ENCODE data around the gene PCNX1.
"Not testable (repeated sequence)": the region's sequence is repeated elsewhere in the genome, so short reads cannot be mapped to it uniquely, and the experiment has no call there.

Gene PCNX1

DNA sequence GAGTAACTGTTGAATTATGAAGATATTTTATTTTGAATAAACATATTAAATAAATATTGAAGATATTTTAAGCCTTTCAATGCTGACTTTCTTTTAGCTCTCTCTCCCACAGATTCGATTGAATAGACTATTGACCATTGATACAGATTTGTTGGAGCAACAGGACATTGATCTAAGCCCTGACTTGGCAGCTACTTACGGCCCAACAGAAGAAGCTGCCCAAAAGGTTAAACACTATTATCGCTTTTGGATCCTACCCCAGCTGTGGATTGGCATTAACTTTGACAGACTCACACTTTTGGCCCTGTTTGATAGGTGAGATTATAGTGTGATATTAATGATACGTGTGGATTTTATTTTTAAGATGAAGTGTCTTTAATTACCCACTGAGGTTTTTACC, 105.6 kb downstream of the PCNX1 start:
- H3K36me3 ChIP-seq (ENCODE audit: control insufficient read depth, insufficient read depth, low read length): peaks cover 5% of the 10 kb centered on the region
- TF ChIP-seq, protein P1, sequence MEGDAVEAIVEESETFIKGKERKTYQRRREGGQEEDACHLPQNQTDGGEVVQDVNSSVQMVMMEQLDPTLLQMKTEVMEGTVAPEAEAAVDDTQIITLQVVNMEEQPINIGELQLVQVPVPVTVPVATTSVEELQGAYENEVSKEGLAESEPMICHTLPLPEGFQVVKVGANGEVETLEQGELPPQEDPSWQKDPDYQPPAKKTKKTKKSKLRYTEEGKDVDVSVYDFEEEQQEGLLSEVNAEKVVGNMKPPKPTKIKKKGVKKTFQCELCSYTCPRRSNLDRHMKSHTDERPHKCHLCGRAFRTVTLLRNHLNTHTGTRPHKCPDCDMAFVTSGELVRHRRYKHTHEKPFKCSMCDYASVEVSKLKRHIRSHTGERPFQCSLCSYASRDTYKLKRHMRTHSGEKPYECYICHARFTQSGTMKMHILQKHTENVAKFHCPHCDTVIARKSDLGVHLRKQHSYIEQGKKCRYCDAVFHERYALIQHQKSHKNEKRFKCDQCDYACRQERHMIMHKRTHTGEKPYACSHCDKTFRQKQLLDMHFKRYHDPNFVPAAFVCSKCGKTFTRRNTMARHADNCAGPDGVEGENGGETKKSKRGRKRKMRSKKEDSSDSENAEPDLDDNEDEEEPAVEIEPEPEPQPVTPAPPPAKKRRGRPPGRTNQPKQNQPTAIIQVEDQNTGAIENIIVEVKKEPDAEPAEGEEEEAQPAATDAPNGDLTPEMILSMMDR (IDR thresholded peaks at IDR 0.05; ENCODE audit: insufficient read depth, low read length, poor library complexity, severe bottlenecking): no peak
- DNase-seq (ENCODE audit: extremely low read depth, insufficient read length): no peak
- no peak overlapping the region for H3K4me3 ChIP-seq (replicated peaks; ENCODE audit: low read depth, low read length)
- no peaks in the 10 kb centered on the region for H3K27me3 ChIP-seq (replicated peaks; ENCODE audit: control insufficient read depth, insufficient read depth, low read length)

DNA sequence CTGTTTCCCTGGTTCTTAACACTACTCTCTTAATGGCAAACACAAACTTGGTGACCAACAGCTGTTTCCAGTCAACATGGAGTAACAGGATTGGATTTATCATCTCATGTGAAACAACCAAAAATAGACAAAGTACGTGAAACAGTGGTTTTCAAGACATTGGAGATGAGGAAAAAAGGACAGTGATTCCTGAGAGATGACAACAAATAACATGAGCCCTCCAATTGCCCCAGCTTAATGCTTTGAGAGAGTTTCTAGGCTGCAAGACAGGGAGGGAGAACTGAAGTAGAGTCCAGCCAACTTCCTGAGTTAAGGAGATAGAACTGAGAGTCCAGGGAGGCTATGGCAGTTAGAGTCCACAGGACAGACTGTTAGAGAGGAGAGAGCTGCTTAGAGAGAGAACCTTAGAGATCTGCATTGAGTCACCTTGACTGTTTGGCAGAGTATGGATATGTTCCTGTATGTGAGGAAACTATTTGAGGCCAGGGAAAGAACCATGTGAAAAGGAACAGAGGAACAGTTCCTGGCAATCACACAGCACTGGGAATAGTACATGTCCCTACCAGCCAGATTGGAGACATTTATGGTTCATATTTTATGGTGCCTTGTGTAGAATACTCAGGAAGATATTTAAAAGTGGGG, 106.4 kb downstream of the PCNX1 start:
- no peak for DNase-seq (ENCODE audit: extremely low read depth, insufficient read length)
- Histone ChIP-seq H3K36me3 (ENCODE audit: control insufficient read depth, insufficient read depth, low read length) (peaks cover 5% of the 10 kb centered on the region), H3K4me3 (replicated peaks; ENCODE audit: low read depth, low read length) (no peak overlapping the region), H3K27me3 (replicated peaks; ENCODE audit: control insufficient read depth, insufficient read depth, low read length) (no peaks in the 10 kb centered on the region)
- TF ChIP-seq, protein P1 (IDR thresholded peaks at IDR 0.05; ENCODE audit: insufficient read depth, low read length, poor library complexity, severe bottlenecking): no peak

DNA sequence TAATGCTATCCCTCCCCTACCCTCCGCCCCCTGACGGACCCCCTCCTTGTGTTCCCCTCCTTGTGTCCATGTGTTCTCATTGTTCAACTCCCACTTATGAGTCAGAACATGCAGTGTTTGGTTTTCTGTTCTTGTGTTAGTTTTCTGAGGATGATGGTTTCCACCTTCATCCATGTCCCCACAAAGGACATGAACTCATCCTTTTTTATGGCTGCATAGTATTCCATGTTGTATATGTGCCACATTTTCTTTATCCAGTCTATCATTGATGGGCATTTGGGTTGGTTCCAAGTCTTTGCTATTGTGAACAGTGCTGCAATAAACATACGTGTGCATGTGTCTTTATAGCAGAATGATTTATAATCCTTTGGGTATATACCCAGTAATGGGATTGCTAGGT, 112.7 kb downstream of the PCNX1 start:
- H3K4me3 ChIP-seq (replicated peaks; ENCODE audit: low read depth, low read length); DNase-seq (ENCODE audit: extremely low read depth, insufficient read length); H3K36me3 ChIP-seq (ENCODE audit: control insufficient read depth, insufficient read depth, low read length); H3K27me3 ChIP-seq (replicated peaks; ENCODE audit: control insufficient read depth, insufficient read depth, low read length): not testable (repeated sequence)

DNA sequence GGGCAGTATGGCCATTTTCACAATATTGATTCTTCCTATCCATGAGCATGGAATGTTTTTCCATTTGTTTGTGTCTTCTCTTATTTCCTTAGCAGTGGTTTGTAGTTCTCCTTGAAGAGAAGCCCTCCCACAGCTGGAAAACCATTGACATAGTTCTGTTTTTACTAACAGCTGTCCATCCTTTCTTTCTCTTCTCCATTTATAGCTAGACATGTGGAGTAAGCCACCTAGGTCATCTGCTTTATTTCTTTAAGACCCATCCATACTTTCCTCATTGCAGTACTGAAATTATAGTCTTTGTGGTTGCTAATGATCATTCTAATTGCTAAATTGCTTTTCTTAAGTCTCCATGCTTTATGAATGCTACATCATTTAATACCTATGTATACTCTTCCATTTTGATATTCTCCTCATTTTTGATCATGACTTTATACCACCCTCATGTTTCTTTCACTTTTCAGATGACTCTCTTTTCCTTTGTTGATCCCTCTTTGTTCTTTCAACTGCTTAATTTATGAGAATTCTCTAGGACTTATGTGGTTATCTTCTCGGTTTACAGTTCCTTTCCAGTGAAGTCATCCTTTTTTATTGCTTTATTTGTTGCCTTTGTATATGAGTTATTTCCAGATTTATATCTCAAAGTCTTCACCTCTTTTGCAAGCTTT, 114.2 kb downstream of the PCNX1 start:
- Histone ChIP-seq H3K4me3 (replicated peaks; ENCODE audit: low read depth, low read length) (no peak overlapping the region), H3K27me3 (replicated peaks; ENCODE audit: control insufficient read depth, insufficient read depth, low read length) (no peaks in the 10 kb centered on the region), H3K36me3 (ENCODE audit: control insufficient read depth, insufficient read depth, low read length) (no peaks in the 10 kb centered on the region; the same call in 1 of the 2 replicates)
- DNase-seq (ENCODE audit: extremely low read depth, insufficient read length): no peak
- TF ChIP-seq, protein P1 (IDR thresholded peaks at IDR 0.05; ENCODE audit: insufficient read depth, low read length, poor library complexity, severe bottlenecking): no peak

DNA sequence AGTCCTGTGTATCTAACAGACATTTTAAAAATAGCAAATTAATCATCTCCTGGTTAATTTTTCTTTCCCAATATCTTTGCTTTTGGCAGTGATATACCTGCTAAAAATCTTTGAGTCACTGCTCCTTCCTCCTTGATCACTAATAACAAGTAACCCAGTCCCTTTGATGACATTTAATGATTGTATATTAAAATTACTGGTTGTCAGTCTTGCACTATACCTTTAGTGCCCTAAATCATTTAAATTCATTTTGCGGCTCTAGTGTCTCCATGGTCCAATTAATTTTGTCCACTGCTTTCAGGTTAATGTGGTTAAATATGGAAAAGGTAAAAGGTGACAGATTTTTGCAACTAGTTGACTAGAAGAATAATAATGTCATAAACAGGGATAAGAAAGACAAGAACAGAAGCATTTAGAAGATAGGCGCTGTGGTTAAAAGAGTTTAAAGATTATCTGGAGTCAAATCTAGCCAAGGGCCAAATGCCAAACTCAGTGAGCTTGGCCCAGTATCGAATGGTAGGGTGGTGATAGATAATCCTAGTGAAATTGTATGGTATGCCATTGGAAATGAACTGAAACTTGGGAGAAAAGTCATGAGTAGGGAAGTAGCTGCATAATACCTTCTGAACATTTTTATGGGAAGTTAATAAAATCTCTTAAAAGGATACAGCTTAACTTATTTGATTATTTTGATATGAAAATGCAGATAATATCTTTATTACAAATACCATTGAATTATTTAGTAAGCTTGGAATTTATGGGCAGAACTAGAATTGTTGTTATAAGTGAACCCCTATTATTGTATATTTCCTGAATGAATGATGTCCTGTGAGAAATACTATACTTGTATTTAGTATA, 115.0 kb downstream of the PCNX1 start:
- DNase-seq (ENCODE audit: extremely low read depth, insufficient read length): no peak
- Histone ChIP-seq H3K4me3 (replicated peaks; ENCODE audit: low read depth, low read length) (no peak overlapping the region), H3K36me3 (ENCODE audit: control insufficient read depth, insufficient read depth, low read length) (no peaks in the 10 kb centered on the region; the same call in 1 of the 2 replicates), H3K27me3 (replicated peaks; ENCODE audit: control insufficient read depth, insufficient read depth, low read length) (no peaks in the 10 kb centered on the region)
- TF ChIP-seq, protein P1 (IDR thresholded peaks at IDR 0.05; ENCODE audit: insufficient read depth, low read length, poor library complexity, severe bottlenecking): no peak

DNA sequence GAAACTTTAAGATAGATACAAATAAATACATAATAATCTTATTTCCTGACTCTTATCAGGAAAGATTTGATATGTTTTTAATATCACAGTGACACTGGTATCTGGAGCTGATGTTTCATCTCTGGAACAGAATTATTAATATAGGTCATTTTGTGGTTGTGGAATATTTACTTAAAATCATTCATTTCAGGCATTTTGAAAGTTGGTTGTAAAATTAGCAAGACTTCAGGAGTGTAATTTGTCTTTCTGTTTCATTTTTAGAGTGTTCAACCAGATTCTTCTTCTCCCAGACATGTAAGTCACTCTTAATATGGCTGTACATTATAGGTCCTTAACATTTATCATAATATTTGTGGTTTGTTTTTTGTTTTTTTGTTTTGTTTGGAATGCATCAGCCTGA, 115.7 kb downstream of the PCNX1 start:
- no peak overlapping the region for H3K4me3 ChIP-seq (replicated peaks; ENCODE audit: low read depth, low read length)
- no peaks in the 10 kb centered on the region; the same call in 1 of the 2 replicates for H3K36me3 ChIP-seq (ENCODE audit: control insufficient read depth, insufficient read depth, low read length)
- no peak for DNase-seq (ENCODE audit: extremely low read depth, insufficient read length)
- TF ChIP-seq, protein P1 (IDR thresholded peaks at IDR 0.05; ENCODE audit: insufficient read depth, low read length, poor library complexity, severe bottlenecking): no peak
- no peaks in the 10 kb centered on the region for H3K27me3 ChIP-seq (replicated peaks; ENCODE audit: control insufficient read depth, insufficient read depth, low read length)
